PC-3 (cell line): ENCODE results near the gene C11orf68. TPM values are rescaled to one million over a fixed set of nuclear protein-coding genes. Genes with fewer than 3 reads are reported as not detected.

Experiments used
- ATAC-seq: fragments of 200-7000 bp; cut with Tn5 transposase; 2 replicates; pipeline ENCODE4 v1.9.1; 2020; ENCODE audit warnings: mild to moderate bottlenecking, moderate library complexity
- BruUV-seq: library from RNA; stranded (reverse); fragments of 400-500 nt; replicated peaks from 2 replicates; lab custom pipeline; 2021; lab: Mats Ljungman, UMichigan
- CTCF ChIA-PET: fragments of 300-600 bp; sonication (Branson Sonifier 250); formaldehyde crosslinking; loops from one replicate; lab custom pipeline; 2022; ENCODE audit warnings: antibody characterized with exemption; lab: Charles Lee
- POLR2A ChIA-PET: fragments of 300-600 bp; sonication (Branson Sonifier 250); formaldehyde crosslinking; loops from one replicate; lab custom pipeline; 2022; ENCODE audit warnings: antibody characterized with exemption; ENCODE audit not compliant: unreplicated experiment; lab: Charles Lee
- DNase-seq: peaks from one replicate; pipeline ENCODE4 v3.0.0-alpha.2; 2015
- H2AFZ ChIP-seq: fragments of 300-600 bp; sonication (generic); 2 replicates; pipeline ENCODE4 v1.6.0; 2016; ENCODE audit warnings: antibody characterized with exemption, low read length
- H3F3A ChIP-seq: fragments of 300-600 bp; sonication (generic); one replicate; pipeline ENCODE4 v1.6.0; 2017; ENCODE audit warnings: antibody characterized with exemption, low read length, control low read depth, mild to moderate bottlenecking; ENCODE audit not compliant: unreplicated experiment
- H3K27ac ChIP-seq: fragments of 300-600 bp; sonication (generic); 2 replicates; pipeline ENCODE4 v1.5.1; 2016; ENCODE audit warnings: mild to moderate bottlenecking, low read length
- H3K27me3 ChIP-seq: fragments of 300-600 bp; sonication (generic); 2 replicates; pipeline ENCODE4 v1.6.1; 2016; ENCODE audit warnings: low read length, mixed read lengths
- H3K36me3 ChIP-seq: fragments of 300-600 bp; sonication (generic); 2 replicates; pipeline ENCODE4 v1.6.1; 2016; ENCODE audit warnings: low read depth, mixed run types, low read length, mixed read lengths
- H3K4me1 ChIP-seq: fragments of 300-600 bp; sonication (generic); 2 replicates; pipeline ENCODE4 v1.5.1; 2016; ENCODE audit warnings: low read length; ENCODE audit not compliant: insufficient read depth
- H3K4me2 ChIP-seq: fragments of 300-600 bp; sonication (generic); 2 replicates; pipeline ENCODE4 v1.6.0; 2016; ENCODE audit warnings: low read length
- H3K4me3 ChIP-seq: fragments of 300-600 bp; sonication (generic); 2 replicates; pipeline ENCODE4 v1.5.1; 2016; ENCODE audit warnings: mild to moderate bottlenecking, low read length, mixed read lengths
- H3K79me2 ChIP-seq: fragments of 300-600 bp; sonication (generic); 2 replicates; pipeline ENCODE4 v1.6.1; 2017; ENCODE audit warnings: low read length, mixed read lengths
- H3K9ac ChIP-seq: fragments of 300-600 bp; sonication (generic); 2 replicates; pipeline ENCODE4 v1.6.0; 2016; ENCODE audit warnings: mild to moderate bottlenecking, low read length
- H3K9me2 ChIP-seq: fragments of 300-600 bp; sonication (generic); replicated peaks from 2 replicates; pipeline ENCODE4 v1.6.1; 2016; ENCODE audit warnings: mixed run types, low read length, mixed read lengths
- H3K9me3 ChIP-seq: fragments of 300-600 bp; sonication (generic); 2 replicates; pipeline ENCODE4 v1.6.1; 2016; ENCODE audit warnings: low read length, mixed read lengths
- H4K20me1 ChIP-seq: fragments of 300-600 bp; sonication (generic); 2 replicates; pipeline ENCODE4 v1.6.1; 2016; ENCODE audit warnings: low read length, mixed read lengths
- EZH2 ChIP-seq: fragments of 300-600 bp; sonication (generic); IDR thresholded peaks from one replicate; pipeline ENCODE4 v1.6.1; 2017; ENCODE audit warnings: antibody characterized with exemption, mild to moderate bottlenecking, low read length; ENCODE audit not compliant: unreplicated experiment
- EZH2phosphoT487 ChIP-seq: fragments of 300-600 bp; sonication (generic); IDR thresholded peaks from 2 replicates; pipeline ENCODE4 v1.6.1; 2018; ENCODE audit warnings: mild to moderate bottlenecking, antibody characterized with exemption, low read length, borderline replicate concordance
- intact Hi-C: fragments of 100-400 bp; cut with micrococcal nuclease; formaldehyde crosslinking; loops from 2 replicates; pipeline ENCODE4 v1.9.0; 2023
- total RNA-seq: library from RNA; depleted of rRNA; stranded (reverse); fragments of >200 nt; gene quantifications from 2 replicates; pipeline ENCODE4 v1.2.3, GENCODE V29; 2014
- TF ChIP-seq, protein P1 (sequence below): fragments of 300-600 bp; sonication (generic); conservative IDR thresholded peaks from 2 replicates; pipeline ENCODE4 v1.5.1; 2017; ENCODE audit warnings: antibody characterized with exemption, low read depth, mild to moderate bottlenecking, low read length

Gene C11orf68
- total RNA-seq, 1 experiment from 2014 or later, result 61.3 TPM

DNA sequence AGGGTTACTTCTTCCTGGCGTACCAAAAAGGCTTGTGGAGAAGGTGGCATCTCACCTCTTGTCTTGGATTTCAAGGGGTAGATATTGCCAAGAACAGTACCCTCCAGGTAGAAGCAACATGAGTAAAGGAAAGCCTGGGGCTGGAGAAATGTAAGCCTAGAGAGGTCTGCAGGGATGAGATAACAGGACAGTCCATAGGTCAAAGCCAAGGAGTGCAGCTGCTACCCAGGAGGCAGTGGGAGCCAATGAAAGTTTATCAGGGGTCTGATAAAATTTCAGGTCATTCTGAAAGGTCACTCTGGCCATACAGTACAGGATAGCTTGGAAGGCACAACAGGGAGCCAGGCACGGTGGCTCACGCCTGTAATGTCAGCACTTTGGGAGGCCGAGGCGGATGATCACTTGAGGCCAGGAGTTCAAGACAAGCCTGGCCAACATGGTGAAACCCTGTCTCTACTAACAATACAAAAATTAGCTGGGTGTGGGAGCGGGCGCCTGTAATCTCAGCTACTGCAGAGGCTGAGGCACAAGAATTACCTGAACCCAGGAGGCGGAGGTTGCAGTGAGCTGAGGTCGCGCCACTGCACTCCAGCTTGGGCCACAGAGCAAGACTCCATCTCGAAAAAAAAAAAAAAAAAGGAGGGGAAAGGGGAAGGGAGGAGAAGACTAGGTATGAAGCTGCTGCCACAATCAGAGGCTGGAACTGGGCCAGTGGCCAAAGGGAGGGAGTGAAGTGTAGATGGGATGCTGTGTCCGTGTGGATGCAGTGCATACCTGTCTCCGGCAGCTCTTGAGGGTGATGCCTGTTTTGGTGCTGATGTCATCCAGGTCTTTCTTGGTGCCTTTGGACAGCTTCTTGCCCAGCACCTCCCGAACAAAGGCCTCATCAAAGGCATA is 31.8 kb downstream of the C11orf68 start:
- Histone ChIP-seq H3K9me2 (no peaks in the 10 kb centered on the region), H3F3A (peaks cover 7% of the 10 kb centered on the region), H3K79me2 (peaks cover 36% of the 10 kb centered on the region), H3K27ac (no peak overlapping the region), H3K9me3 (no peaks in the 10 kb centered on the region), H3K4me2 (peak overlapping the region; percentile 96), H3K4me1 (peaks cover 31% of the 10 kb centered on the region), H3K9ac (peak overlapping the region; percentile 54), H3K27me3 (no peaks in the 10 kb centered on the region), H2AFZ (no peak overlapping the region), H3K36me3 (peaks cover 35% of the 10 kb centered on the region), H4K20me1 (no peaks in the 10 kb centered on the region), H3K4me3 (peak overlapping the region; percentile 72)
- POLR2A ChIA-PET, result interaction anchor here (1.5 kb wide), 1 partner anchor 99 kb away, joined by 5 read pairs; no protein-coding TSS in a partner anchor
- no TSS peak for BruUV-seq
- DNase-seq (peak; percentile 44), ATAC-seq (no peak)
- CTCF ChIA-PET, result interaction anchor here (1.3 kb wide), 1 partner anchor 175 kb away, joined by 4 read pairs; the partner anchor contains the start of gene KAT5
- intact Hi-C loops, result no loop called here
- no peak for TF ChIP-seq EZH2
- TF ChIP-seq, protein P1, sequence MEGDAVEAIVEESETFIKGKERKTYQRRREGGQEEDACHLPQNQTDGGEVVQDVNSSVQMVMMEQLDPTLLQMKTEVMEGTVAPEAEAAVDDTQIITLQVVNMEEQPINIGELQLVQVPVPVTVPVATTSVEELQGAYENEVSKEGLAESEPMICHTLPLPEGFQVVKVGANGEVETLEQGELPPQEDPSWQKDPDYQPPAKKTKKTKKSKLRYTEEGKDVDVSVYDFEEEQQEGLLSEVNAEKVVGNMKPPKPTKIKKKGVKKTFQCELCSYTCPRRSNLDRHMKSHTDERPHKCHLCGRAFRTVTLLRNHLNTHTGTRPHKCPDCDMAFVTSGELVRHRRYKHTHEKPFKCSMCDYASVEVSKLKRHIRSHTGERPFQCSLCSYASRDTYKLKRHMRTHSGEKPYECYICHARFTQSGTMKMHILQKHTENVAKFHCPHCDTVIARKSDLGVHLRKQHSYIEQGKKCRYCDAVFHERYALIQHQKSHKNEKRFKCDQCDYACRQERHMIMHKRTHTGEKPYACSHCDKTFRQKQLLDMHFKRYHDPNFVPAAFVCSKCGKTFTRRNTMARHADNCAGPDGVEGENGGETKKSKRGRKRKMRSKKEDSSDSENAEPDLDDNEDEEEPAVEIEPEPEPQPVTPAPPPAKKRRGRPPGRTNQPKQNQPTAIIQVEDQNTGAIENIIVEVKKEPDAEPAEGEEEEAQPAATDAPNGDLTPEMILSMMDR, result no peak
- TF ChIP-seq EZH2phosphoT487, result no peak

DNA sequence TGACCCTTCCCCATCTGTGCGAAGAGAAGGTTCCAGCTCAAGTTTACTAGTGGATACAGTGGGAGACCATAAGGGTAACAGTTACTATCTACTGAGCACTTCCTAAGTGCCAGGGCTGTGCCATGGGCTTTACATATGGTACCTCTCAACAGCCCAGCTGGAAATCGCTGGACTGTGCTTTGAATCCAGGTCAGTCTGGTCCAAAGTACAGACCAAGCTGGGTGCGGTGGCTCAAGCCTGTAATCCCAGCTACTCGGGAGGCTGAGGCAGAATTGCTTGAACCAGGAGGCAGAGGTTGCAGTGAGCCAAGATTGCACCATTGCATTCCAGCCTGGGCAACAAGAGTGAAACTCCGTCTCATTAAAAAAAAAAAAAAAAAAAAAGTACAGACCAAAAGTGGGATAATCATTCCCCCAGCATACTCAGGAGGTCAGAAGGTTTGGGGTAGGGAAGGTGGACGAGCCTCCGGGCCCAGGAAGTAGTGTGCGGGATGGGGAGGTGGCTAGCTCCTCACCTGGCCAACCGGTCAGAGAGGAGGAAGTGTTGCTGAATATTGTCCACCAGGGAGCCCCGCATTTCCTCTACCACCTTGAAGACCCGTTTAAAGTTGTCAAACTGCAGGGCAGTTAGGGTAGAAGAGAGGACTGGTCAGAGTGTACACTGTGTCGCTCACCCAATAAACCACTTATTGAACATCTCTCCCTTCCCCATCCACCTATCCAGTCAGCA is 32.9 kb downstream of the C11orf68 start:
- Histone ChIP-seq H3K4me2 (peak overlapping the region; percentile 96; the same call in 1 of the 2 replicates), H3K4me1 (peaks cover 31% of the 10 kb centered on the region), H3K79me2 (peaks cover 36% of the 10 kb centered on the region), H3K4me3 (no peak overlapping the region), H3K27me3 (no peaks in the 10 kb centered on the region), H3K9me3 (no peaks in the 10 kb centered on the region), H2AFZ (no peak overlapping the region), H3K36me3 (peaks cover 37% of the 10 kb centered on the region), H3K27ac (no peak overlapping the region), H3K9ac (no peak overlapping the region), H3F3A (peaks cover 7% of the 10 kb centered on the region), H4K20me1 (no peaks in the 10 kb centered on the region), H3K9me2 (no peaks in the 10 kb centered on the region)
- CTCF ChIA-PET, result interaction anchor here (0.6 to 2.0 kb wide), 3 partner anchors 26 to 159 kb away, joined by 3 to 14 read pairs (median 9); partner anchors contain the start of gene MUS81
- ATAC-seq, result no peak
- POLR2A ChIA-PET, result no interaction called here
- BruUV-seq, result no TSS peak
- TF ChIP-seq EZH2, result no peak
- TF ChIP-seq EZH2phosphoT487, result no peak
- TF ChIP-seq, protein P1, result no peak
- no peak for DNase-seq
- intact Hi-C loops, result no loop called here
